GM18499 (cell line): Measurements from ENCODE around the gene MSANTD2.

ENCODE experiments used
- ATAC-seq: cut with Tn5 transposase; IDR thresholded peaks from one replicate; pipeline ENCODE4 v1.9.1; 2021; ENCODE audit warnings: moderate number of reproducible peaks; ENCODE audit not compliant: insufficient read depth, unreplicated experiment

MSANTD2 gene

GRCh38 chr11:124739479-124740276 is 60.5 kb downstream of the MSANTD2 start, which contains the start of gene NRGN:
NRGN (plus strand) TSS chr11:124739942; CDS start chr11:124740085, 143 bp downstream.
- ATAC-seq: peak; percentile 90

- ATAC-seq: no peak
Observed at GRCh38 chr11:124738713-124739478, 61.3 kb downstream of the MSANTD2 start.

GRCh38 chr11:124737638-124738305 is 62.4 kb downstream of the MSANTD2 start:
- no peak for ATAC-seq

GRCh38 chr11:124736736-124737135 is 63.5 kb downstream of the MSANTD2 start:
- ATAC-seq: no peak

GRCh38 chr11:124732230-124732629 is 68.0 kb downstream of the MSANTD2 start:
- ATAC-seq: no peak

GRCh38 chr11:124729571-124729970 is 70.6 kb downstream of the MSANTD2 start:
- ATAC-seq: no peak

GRCh38 chr11:124728134-124728533 is 72.1 kb downstream of the MSANTD2 start:
- ATAC-seq: no peak

GRCh38 chr11:124727474-124727873 is 72.7 kb downstream of the MSANTD2 start:
- ATAC-seq: no peak

GRCh38 chr11:124725719-124726105 is 74.5 kb downstream of the MSANTD2 start:
- peak; percentile 6 for ATAC-seq

GRCh38 chr11:124724979-124725718 is 75.1 kb downstream of the MSANTD2 start:
- ATAC-seq: peak; percentile 75

- no peak for ATAC-seq
Observed at GRCh38 chr11:124722176-124722575, 78.0 kb downstream of the MSANTD2 start.

GRCh38 chr11:124719534-124719933 is 80.7 kb downstream of the MSANTD2 start:
- ATAC-seq: no peak

GRCh38 chr11:124718801-124719200 is 81.4 kb downstream of the MSANTD2 start:
- no peak for ATAC-seq

GRCh38 chr11:124717786-124718651 is 82.2 kb downstream of the MSANTD2 start:
- ATAC-seq: no peak

- no peak for ATAC-seq
Observed at GRCh38 chr11:124717421-124717785, 82.8 kb downstream of the MSANTD2 start.

GRCh38 chr11:124716591-124716990 is 83.6 kb downstream of the MSANTD2 start:
- ATAC-seq: no peak
